NK-92 (cell line): ENCODE results near the gene ALX3.

Experiments used
- DNase-seq: peaks from one replicate; lab custom pipeline; 2025; ENCODE audit not compliant: unreplicated experiment; lab: John Stamatoyannopoulos, UW

Gene ALX3

GRCh38 chr1:110070671-110071242 lies at the start of gene ALX3:
TSS of gene ALX3 (minus strand) at chr1:110070672. CDS start at chr1:110070612, 60 bp downstream.
- no peak for DNase-seq

DNA sequence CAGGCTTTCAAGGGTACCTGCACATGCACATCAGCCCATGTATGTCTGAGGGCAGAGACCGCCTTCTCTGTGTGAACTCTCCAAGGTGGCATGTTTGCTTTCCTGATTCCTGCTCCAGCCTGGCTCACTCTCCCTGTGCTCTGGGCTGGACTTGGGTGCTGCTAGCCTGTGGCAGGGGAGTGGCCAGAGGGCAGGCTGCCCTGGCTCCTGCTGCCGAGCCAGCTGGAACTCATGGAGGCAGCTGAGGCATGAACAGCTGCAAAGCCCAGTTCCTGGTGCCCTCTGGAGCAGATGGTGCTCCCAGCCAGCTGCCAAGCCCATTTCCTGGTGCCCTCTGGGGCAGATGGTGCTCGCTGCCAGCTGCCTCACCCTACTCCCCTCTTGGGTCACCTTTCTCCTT lies 49.4 kb upstream of the ALX3 start:
- DNase-seq, result no peak

GRCh38 chr1:110118636-110119396 lies 48.3 kb upstream of the ALX3 start:
- no peak for DNase-seq

DNA sequence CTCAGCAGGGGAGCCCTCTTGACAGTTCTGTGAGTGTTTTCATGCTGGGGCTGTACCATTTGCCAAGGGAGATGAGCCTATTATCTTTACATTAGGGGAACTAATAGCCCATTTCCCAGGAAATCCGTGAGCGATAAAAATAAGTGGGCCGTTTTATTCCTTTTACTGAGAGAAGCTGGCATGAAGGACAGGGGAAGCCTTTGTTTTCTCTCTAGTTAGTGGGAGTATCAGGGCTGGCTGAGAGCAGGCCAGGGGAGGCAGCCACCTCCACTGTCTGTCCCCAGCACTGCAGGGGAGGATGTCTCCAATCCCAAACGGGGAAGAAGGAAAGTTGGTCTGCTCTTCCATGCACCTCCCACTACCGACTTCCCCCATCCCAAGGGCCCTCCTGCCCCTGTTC lies 44.3 kb upstream of the ALX3 start:
- no peak for DNase-seq

DNA sequence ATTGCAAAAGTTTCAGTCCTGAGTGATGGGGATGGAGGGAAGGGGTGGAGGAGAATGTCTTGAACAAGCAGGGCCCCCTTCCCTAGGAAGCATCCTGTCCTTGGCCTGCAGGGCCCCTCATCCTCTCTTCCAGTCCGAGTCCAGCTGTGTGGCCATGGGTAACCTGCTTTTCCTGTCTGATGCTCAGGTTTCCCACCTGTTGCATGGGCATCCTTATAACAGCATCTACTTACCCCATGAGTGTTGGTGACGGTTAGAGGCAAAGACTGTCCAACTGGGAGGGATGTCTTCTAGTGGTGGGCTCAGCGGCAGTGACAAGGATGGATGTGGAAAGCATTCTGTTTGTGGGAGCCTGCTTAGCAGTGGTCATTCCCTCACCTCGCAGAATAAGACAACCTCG lies 43.7 kb upstream of the ALX3 start:
- DNase-seq, result no peak

DNA sequence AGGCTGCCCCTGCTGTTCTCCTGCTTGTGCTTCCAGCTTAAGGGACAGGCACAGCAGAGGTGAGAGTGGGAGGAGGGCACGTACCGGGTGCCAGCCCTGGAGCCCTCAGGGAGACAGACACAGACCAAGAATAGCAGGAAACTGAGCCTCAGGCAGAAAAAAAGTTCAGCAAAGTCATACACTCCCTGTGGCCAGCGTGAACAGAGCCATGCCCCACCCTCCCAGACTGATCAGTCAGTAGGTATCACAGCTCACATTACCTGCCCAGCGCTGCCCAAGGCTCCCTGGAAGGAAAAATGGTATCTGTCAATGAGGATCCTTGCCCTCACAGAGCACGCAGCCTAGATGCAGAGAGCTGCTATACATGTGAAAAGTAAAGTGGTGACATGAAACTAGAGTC lies 43.1 kb upstream of the ALX3 start:
- no peak for DNase-seq

DNA sequence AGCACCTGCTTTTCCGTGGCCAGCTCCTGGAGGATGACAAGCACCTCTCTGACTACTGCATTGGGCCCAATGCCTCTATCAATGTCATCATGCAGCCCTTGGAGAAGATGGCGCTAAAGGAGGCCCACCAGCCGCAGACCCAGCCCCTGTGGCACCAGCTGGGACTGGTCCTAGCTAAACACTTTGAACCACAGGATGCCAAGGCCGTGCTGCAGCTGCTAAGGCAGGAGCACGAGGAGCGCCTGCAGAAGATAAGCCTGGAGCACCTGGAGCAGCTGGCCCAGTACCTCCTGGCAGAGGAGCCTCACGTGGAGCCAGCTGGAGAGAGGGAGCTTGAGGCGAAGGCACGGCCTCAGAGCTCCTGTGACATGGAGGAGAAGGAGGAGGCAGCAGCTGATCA lies 42.2 kb upstream of the ALX3 start:
- no peak for DNase-seq

DNA sequence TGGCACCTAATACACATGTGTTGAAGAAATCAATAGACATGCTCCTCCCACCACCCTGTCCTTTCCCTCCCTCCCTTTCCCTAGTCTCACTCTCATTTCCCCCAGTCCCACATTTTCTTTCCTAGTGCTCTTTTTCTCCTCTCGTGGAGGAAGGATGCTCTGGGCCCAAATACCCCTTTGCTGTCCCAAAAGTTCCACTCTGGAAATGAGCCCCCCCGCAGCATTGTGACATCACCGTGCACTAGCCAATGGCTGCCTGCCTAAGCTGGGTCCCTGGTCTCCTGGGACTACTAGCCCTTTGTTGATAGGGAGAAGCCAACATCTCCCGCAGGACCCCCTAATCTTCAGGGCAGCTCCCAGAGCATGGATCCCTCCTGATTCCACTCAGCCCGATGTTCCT lies 41.7 kb upstream of the ALX3 start, which contains the start of gene UBL4B:
TSS of gene UBL4B (plus strand) at position 301 of the 400 bp plus-strand sequence. CDS start at position 393, 92 bp downstream.
- DNase-seq, result no peak

GRCh38 chr1:110111081-110111480 lies 40.6 kb upstream of the ALX3 start:
- no peak for DNase-seq

DNA sequence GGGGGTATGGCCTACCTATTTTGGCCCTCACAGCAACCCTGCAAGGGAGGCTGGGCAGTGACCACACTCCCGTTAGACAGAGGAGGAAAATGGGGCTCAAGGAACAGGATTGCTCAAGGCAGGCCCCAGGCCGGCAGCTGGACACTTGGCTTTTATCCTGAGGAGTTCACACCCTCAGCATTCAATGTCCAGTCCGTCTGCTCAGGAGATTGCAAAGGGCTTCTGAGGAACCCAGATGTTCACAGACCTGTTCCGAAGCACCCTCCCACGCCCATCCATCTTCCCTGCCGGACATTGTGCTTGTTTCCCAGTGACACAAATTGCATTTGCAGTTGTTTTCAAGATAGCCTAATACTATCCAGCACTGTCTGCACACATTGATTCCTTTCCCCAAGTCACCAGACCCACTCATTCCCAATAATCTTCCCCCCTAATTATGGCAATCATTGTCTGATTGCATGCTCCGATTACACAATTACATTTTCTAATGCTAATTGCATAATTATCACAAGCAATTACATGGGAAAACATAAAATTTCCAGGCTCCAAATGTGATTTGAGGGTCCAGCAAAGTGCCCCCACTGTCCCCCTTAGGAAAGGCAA lies 37.5 kb upstream of the ALX3 start:
- DNase-seq, result no peak

GRCh38 chr1:110106013-110106941 lies 35.8 kb upstream of the ALX3 start:
- DNase-seq, result no peak

GRCh38 chr1:110102081-110102480 lies 31.6 kb upstream of the ALX3 start:
- DNase-seq, result no peak

DNA sequence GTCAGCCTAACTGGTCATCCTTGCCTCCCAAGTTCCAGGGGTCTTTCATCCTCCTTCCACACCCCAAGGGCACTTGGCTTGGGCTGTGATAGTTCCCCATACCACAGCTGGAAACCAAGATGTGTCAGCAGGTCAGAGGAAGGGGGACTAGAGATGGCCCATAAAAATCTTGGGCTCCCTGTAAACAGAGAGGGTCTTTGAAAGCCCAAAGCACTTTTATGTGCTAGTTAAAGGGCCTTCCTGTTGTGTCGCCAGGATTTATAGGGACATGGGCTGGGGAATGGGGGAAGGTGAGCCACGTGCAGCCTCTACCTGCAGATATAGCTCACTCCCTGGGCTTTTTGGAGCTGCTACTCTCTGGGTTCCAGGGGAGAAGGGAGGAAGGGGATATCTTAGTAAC lies 29.9 kb upstream of the ALX3 start:
- DNase-seq, result no peak

DNA sequence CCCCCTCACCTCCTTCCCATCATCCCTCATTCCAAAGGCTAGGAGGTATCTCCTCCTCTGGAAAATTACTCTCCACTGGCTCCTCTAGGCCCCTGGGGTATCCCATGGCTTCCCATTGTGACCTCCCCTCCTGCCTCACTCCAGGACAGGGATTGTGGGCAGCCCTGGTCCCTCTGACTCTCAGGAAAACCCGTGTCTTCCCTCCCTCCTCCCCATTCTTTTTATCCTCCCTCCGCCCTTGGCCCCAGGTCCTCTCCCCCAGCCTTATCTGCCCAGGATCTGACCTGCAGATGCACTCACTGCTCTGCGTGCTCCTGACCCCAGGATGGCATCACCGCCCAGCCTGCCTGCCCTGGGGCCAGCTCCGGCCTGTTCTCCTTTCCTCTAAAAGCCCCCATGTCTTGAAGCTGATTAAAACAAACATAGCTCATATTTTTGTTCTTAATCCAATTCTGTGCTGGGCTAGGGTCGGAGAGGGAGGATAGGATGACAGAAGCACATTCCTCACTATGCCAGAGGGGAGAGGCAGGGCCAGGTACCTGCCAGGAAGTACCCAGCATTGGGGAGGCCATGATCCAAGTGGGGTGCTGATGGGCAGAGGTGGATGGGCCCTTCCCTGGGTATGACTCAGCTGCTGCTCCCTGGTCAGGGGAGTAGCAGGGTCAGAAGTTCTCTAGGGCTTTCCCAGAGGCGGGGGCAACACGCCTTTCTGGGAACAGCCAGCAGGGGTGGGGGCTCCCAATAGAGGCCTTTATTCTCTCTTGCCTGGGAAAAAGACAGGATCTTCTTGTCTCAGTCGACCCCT lies 28.0 kb upstream of the ALX3 start:
- no peak for DNase-seq

GRCh38 chr1:110097507-110098221 lies 27.2 kb upstream of the ALX3 start:
- DNase-seq, result no peak

DNA sequence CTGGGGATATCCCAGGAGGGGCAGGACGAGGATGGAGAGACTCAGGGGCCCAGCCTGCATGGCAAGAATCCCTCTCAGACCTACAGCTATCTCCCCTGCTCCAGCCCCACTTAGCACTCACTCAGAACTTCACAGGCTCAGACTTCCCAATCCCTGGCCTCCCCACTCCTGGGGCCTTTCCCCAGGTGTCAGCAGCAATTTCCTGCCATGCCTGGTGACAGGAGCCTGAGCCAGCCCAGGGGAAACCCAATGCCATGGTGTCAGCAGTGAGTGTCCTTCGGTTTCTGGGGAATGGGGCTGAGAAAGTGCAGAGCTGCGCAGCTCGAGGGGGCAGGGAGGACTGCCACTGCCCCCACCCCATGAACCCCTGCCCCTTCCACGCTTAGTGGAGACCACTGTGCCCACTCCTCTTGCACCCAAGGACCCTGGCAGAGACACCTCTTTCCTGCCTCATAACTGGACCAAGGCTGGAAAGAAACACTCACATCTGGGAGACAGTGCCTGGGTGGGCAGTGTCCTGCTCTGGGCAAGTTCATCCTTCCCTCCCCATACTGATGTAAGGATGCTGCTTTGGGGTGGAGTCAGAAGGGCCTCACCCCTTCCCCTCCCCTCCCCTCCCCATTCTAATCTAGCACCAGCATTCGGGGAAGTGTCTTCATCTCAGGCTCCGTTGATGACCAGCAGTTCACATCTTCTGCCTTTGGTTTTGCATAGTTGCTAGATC lies 24.6 kb upstream of the ALX3 start:
- no peak for DNase-seq

GRCh38 chr1:110092991-110093390 lies 22.5 kb upstream of the ALX3 start:
- DNase-seq, result no peak

DNA sequence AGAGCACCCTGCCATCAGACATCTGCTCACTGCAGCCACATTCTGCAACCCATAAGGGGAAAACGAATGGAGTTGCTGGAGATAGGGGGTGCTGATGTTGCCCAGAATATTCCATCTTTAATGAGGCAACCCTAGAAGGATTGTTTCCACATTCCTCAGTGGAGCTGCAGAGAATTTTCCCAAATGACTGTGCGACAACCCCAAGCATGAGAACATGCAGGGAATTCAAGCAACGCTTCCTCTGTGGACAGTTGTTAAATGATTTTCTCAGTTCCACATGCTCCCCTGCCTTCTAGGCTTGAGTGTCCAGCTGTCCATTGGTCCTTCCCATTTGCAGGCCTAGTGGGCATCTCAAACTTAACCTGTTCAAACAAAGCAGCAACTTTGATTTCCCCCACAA lies 21.3 kb upstream of the ALX3 start:
- no peak for DNase-seq

DNA sequence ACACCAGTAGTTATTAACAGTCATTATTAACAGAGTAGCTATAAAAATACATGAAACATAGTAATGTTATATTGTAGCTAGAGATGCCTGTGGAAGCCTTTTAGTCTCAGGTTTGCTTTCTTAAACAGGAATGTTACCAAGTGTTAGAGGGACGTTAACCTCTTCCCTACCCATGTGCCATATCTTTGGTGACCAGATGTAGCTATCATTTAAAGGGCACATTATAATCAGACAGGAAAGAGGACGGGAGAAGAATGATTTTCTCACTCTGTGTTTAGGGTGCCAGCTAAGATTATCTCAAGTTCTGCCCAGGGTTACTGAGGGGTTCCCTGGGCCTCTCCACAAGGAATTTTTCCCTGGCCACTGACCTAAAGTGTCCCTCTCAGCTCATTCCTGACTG lies 20.9 kb upstream of the ALX3 start:
- no peak for DNase-seq
